CD4-positive, CD25-positive, alpha-beta regulatory T cell (primary cell): ENCODE measurements around the gene KIAA0408. TPM values are rescaled to one million over a fixed set of nuclear protein-coding genes. Genes with fewer than 3 reads are reported as not detected.

ENCODE experiments used
- ATAC-seq, 2 donors: fragments of 150-1000 bp; cut with Tn5 transposase; one replicate each; pipeline ENCODE4 v1.10.0; 2021; ENCODE audit warnings: low read depth in 2 of 2, moderate number of reproducible peaks in 2 of 2, moderate library complexity in 1 of 2
- DNase-seq, 3 donors: peaks; one replicate each; pipeline versions ENCODE4 v3.0.0 to v3.0.0-alpha.2; 2012 to 2022; ENCODE audit warnings: mixed read lengths in 1 of 3
- H3K27ac ChIP-seq: one replicate; pipeline ENCODE4 v1.7.0; 2013; ENCODE audit warnings: mild to moderate bottlenecking, low read length; ENCODE audit not compliant: insufficient read depth, poor library complexity, severe bottlenecking
- H3K27me3 ChIP-seq: one replicate; pipeline ENCODE4 v1.7.0; 2013; ENCODE audit warnings: low read length; ENCODE audit not compliant: control insufficient read depth, insufficient read depth
- H3K36me3 ChIP-seq: one replicate; pipeline ENCODE4 v1.7.0; 2013; ENCODE audit warnings: mild to moderate bottlenecking, low read length, moderate library complexity; ENCODE audit not compliant: control insufficient read depth, insufficient read depth
- H3K4me1 ChIP-seq: 2 replicates; pipeline ENCODE4 v1.7.0; 2013; ENCODE audit warnings: mild to moderate bottlenecking, low read length; ENCODE audit not compliant: insufficient read depth, control insufficient read depth, poor library complexity, severe bottlenecking
- H3K4me3 ChIP-seq: one replicate; pipeline ENCODE4 v1.7.0; 2013; ENCODE audit warnings: low read depth, mild to moderate bottlenecking, low read length, moderate library complexity
- H3K9me3 ChIP-seq, 2 experiments: 1 replicate in 1 of 2; 2 replicates in 1 of 2; pipeline ENCODE4 v1.7.0; 2013; ENCODE audit warnings: low read length in 2 of 2, mild to moderate bottlenecking in 1 of 2, moderate library complexity in 1 of 2; ENCODE audit not compliant: control insufficient read depth in 2 of 2
- H3K27ac Mint-ChIP-seq, 3 donors: one replicate each; pipeline ENCODE4 v1.8.0; 2020 to 2022; ENCODE audit warnings: mild to moderate bottlenecking in 3 of 3, mixed read lengths in 3 of 3, moderate library complexity in 2 of 3
- H3K27me3 Mint-ChIP-seq: one replicate; pipeline ENCODE4 v1.8.0; 2022; ENCODE audit warnings: mild to moderate bottlenecking, mixed read lengths
- H3K36me3 Mint-ChIP-seq: one replicate; pipeline ENCODE4 v1.8.0; 2020; ENCODE audit warnings: mixed read lengths
- H3K4me1 Mint-ChIP-seq, 4 donors: one replicate each; pipeline ENCODE4 v1.8.0; 2020 to 2022; ENCODE audit warnings: mixed read lengths in 4 of 4, mild to moderate bottlenecking in 1 of 4
- H3K4me3 Mint-ChIP-seq, 4 donors: one replicate each; pipeline ENCODE4 v1.8.0; 2020 to 2022; ENCODE audit warnings: mild to moderate bottlenecking in 4 of 4, mixed read lengths in 4 of 4, moderate library complexity in 3 of 4
- H3K9me3 Mint-ChIP-seq, 7 donors: one replicate each; pipeline ENCODE4 v1.8.0; 2020 to 2022; ENCODE audit warnings: mixed read lengths in 7 of 7, mild to moderate bottlenecking in 3 of 7, moderate library complexity in 2 of 7
- polyA plus RNA-seq, 4 donors: library from polyadenylated mRNA; unstranded; fragments of 300-500 nt; fragmentation: Illumina TruSeq; gene quantifications; one replicate each; pipeline ENCODE4 v1.2.3, GENCODE V29; 2021
- total RNA-seq: library from RNA; stranded (reverse); gene quantifications from one replicate; pipeline ENCODE4 v1.2.3, GENCODE V29; 2022

The KIAA0408 gene
- total and polyA plus RNA-seq, 5 donors from 2014 or later = 0.24 to 5.8 (median 0.67) TPM; not detected in 1

- no peaks in the 10 kb centered on the region for H3K9me3 Mint-ChIP-seq
- H3K4me1 Mint-ChIP-seq = no peaks in the 10 kb centered on the region
- H3K4me3 Mint-ChIP-seq = no peak overlapping the region
- peaks cover 5% of the 10 kb centered on the region for H3K27me3 Mint-ChIP-seq
- Histone ChIP-seq H3K9me3 (no peaks in the 10 kb centered on the region), H3K36me3 (peaks cover 6% of the 10 kb centered on the region), H3K4me3 (no peak overlapping the region), H3K27me3 (no peaks in the 10 kb centered on the region), H3K27ac (no peak overlapping the region), H3K4me1 (no peaks in the 10 kb centered on the region)
- DNase-seq (no peak), ATAC-seq (no peak)
- peaks cover 14% of the 10 kb centered on the region for H3K36me3 Mint-ChIP-seq
- no peak overlapping the region for H3K27ac Mint-ChIP-seq
Observed at GRCh38 chr6:127451388-127451787, 7.8 kb downstream of the KIAA0408 start.

DNA sequence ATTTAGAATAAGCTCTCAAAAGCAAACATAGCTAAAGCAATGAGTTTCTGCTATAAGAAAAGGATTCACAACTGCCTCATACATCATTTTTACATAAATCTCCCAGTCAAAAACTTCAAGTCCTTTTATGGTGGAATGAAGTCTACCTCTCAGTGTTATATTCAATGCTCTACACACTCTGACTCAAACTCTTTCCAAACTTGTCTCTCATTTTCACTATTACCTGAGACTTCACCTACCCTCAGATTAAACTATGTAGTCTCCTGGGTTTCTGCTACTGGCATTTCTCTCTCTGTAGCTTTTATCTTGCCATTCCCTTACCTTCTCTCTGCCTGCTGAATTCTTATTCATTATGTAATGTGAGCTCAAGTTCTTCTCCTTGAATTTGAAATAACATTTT is 11.4 kb downstream of the KIAA0408 start:
- H3K27ac Mint-ChIP-seq = no peak overlapping the region
- no peak overlapping the region for H3K4me3 ChIP-seq
- ATAC-seq (no peak), DNase-seq (no peak)
- no peaks in the 10 kb centered on the region for H3K4me1 Mint-ChIP-seq
- H3K36me3 ChIP-seq = peaks cover 6% of the 10 kb centered on the region
- no peaks in the 10 kb centered on the region for H3K27me3 ChIP-seq
- no peak overlapping the region for H3K27ac ChIP-seq
- no peaks in the 10 kb centered on the region for H3K9me3 ChIP-seq
- peaks cover 23% of the 10 kb centered on the region for H3K36me3 Mint-ChIP-seq
- H3K4me3 Mint-ChIP-seq = no peak overlapping the region
- H3K4me1 ChIP-seq = no peaks in the 10 kb centered on the region
- no peaks in the 10 kb centered on the region for H3K9me3 Mint-ChIP-seq
- peaks cover 5% of the 10 kb centered on the region for H3K27me3 Mint-ChIP-seq

- ATAC-seq (no peak), DNase-seq (no peak)
- no peaks in the 10 kb centered on the region for H3K4me1 Mint-ChIP-seq
- Histone ChIP-seq H3K4me1 (no peaks in the 10 kb centered on the region), H3K9me3 (no peaks in the 10 kb centered on the region), H3K36me3 (peaks cover 6% of the 10 kb centered on the region), H3K27me3 (no peaks in the 10 kb centered on the region), H3K4me3 (no peak overlapping the region), H3K27ac (no peak overlapping the region)
- H3K9me3 Mint-ChIP-seq = no peaks in the 10 kb centered on the region
- peaks cover 5% of the 10 kb centered on the region for H3K27me3 Mint-ChIP-seq
- peaks cover 23% of the 10 kb centered on the region for H3K36me3 Mint-ChIP-seq
- H3K4me3 Mint-ChIP-seq = no peak overlapping the region
- H3K27ac Mint-ChIP-seq = no peak overlapping the region
Observed at GRCh38 chr6:127446356-127446755, 12.8 kb downstream of the KIAA0408 start.

GRCh38 chr6:127441881-127442280 is 17.3 kb downstream of the KIAA0408 start:
- no peaks in the 10 kb centered on the region for H3K9me3 Mint-ChIP-seq
- no peaks in the 10 kb centered on the region for H3K36me3 ChIP-seq
- no peak for DNase-seq
- H3K36me3 Mint-ChIP-seq = peaks cover 8% of the 10 kb centered on the region
- no peaks in the 10 kb centered on the region for H3K4me1 ChIP-seq
- H3K27me3 Mint-ChIP-seq = no peaks in the 10 kb centered on the region
- H3K27ac Mint-ChIP-seq = no peak overlapping the region
- H3K4me3 ChIP-seq = no peak overlapping the region
- no peak for ATAC-seq
- no peak overlapping the region for H3K4me3 Mint-ChIP-seq
- no peaks in the 10 kb centered on the region for H3K4me1 Mint-ChIP-seq
- H3K9me3 ChIP-seq = no peaks in the 10 kb centered on the region
- no peak overlapping the region for H3K27ac ChIP-seq
- H3K27me3 ChIP-seq = no peaks in the 10 kb centered on the region

DNA sequence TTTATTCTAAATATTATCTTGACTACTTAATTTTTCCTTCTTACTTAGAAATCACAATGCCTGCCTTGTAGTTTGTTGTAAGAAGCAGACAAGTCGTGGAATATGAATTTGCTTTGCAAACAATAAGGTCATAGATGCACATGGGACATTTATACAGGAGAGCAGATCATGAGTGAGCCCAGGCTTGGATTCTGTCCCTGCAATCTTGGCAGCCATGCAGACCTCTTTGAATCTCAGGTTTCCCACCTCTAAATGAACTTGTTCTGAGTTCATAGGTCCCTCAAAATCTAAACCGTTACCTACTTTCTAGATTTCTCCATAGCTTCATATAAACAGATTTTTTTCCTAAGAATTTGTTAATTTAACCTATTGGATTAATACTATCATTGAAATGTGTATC is 19.5 kb downstream of the KIAA0408 start:
- no peak overlapping the region for H3K27ac ChIP-seq
- H3K36me3 ChIP-seq = no peaks in the 10 kb centered on the region
- DNase-seq = no peak
- peaks cover 5% of the 10 kb centered on the region for H3K27me3 Mint-ChIP-seq
- H3K9me3 ChIP-seq = no peaks in the 10 kb centered on the region
- H3K9me3 Mint-ChIP-seq = no peaks in the 10 kb centered on the region
- H3K36me3 Mint-ChIP-seq = peaks cover 8% of the 10 kb centered on the region
- no peaks in the 10 kb centered on the region for H3K27me3 ChIP-seq
- H3K4me3 ChIP-seq = no peak overlapping the region
- no peaks in the 10 kb centered on the region for H3K4me1 Mint-ChIP-seq
- no peaks in the 10 kb centered on the region for H3K4me1 ChIP-seq
- ATAC-seq = no peak
- H3K27ac Mint-ChIP-seq = no peak overlapping the region
- H3K4me3 Mint-ChIP-seq = no peak overlapping the region

DNA sequence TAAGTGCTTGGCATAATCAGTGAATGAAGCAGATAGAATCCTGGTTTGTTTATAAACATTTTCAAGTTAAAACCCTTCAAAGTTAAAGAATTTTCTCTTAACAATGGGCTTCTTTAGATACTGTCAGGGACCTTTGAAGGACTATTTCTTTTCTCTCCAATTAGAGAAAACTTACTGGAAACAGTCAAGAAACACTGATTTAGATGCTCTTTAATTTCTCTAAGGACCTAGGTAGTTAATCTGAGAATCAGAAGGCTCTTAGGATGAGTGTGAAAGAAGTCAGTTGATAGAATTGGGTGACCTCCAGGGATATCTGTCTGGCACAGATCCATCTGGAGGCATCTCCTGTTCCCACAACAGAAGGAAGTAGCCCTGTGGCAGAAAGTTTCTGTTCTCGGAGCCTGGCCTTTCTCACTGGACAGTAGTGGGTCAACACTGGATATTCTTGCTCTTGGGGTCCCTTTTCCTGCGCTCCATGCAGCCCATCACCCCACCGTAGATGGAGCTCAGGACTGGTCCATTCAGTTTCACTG is 22.5 kb downstream of the KIAA0408 start:
- Mint-ChIP-seq H3K9me3 (no peaks in the 10 kb centered on the region), H3K27me3 (peaks cover 5% of the 10 kb centered on the region), H3K4me1 (no peaks in the 10 kb centered on the region), H3K4me3 (no peak overlapping the region), H3K27ac (peak overlapping the region in 1 of 3 donors; percentile 41), H3K36me3 (no peaks in the 10 kb centered on the region)
- H3K4me3 ChIP-seq = no peak overlapping the region
- no peaks in the 10 kb centered on the region for H3K9me3 ChIP-seq
- H3K36me3 ChIP-seq = no peaks in the 10 kb centered on the region
- no peak overlapping the region for H3K27ac ChIP-seq
- no peak for DNase-seq
- no peaks in the 10 kb centered on the region for H3K4me1 ChIP-seq
- ATAC-seq = no peak
- H3K27me3 ChIP-seq = no peaks in the 10 kb centered on the region

- no peaks in the 10 kb centered on the region for H3K36me3 Mint-ChIP-seq
Observed at GRCh38 chr6:127435626-127436220, 23.5 kb downstream of the KIAA0408 start.

DNA sequence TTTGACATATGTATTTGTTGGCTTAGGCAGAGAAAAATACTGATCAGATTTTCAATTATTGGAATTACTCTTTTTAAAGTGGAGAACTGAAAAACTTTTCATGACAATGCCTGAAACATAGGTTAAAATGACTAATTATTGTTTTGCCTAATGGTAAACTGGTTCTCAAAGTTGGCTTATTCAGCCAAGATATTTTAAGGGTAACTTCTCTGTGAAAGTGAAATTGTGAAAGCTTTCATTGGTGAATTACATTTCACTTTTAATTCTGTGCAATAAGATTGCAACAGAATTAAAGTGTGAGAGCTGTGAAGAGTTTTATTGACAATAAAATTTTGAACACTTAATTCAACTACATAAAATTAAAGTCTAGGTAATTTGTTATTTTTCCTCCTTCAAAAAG is 24.5 kb downstream of the KIAA0408 start:
- no peak for ATAC-seq
- no peak overlapping the region for H3K4me3 Mint-ChIP-seq
- H3K4me1 Mint-ChIP-seq = no peaks in the 10 kb centered on the region
- Histone ChIP-seq H3K27me3 (no peaks in the 10 kb centered on the region), H3K36me3 (no peaks in the 10 kb centered on the region), H3K4me1 (no peaks in the 10 kb centered on the region), H3K27ac (no peak overlapping the region), H3K9me3 (no peaks in the 10 kb centered on the region), H3K4me3 (no peak overlapping the region)
- H3K27ac Mint-ChIP-seq = no peak overlapping the region
- peaks cover 0 to under 1% (median 0%) of the 10 kb centered on the region in 7 donors for H3K9me3 Mint-ChIP-seq
- H3K27me3 Mint-ChIP-seq = peaks cover 5% of the 10 kb centered on the region
- H3K36me3 Mint-ChIP-seq = no peaks in the 10 kb centered on the region
- no peak for DNase-seq

More at GRCh38 chr6:127435626-127436220, 23.5 kb downstream of the KIAA0408 start:
- no peaks in the 10 kb centered on the region for H3K4me1 ChIP-seq
- peaks cover 5% of the 10 kb centered on the region for H3K27me3 Mint-ChIP-seq
- H3K27me3 ChIP-seq = no peaks in the 10 kb centered on the region
- no peaks in the 10 kb centered on the region for H3K9me3 ChIP-seq
- H3K4me3 Mint-ChIP-seq = no peak overlapping the region
- no peaks in the 10 kb centered on the region for H3K9me3 Mint-ChIP-seq
- no peak overlapping the region for H3K4me3 ChIP-seq
- H3K27ac ChIP-seq = no peak overlapping the region
- no peaks in the 10 kb centered on the region for H3K4me1 Mint-ChIP-seq
- no peaks in the 10 kb centered on the region for H3K36me3 ChIP-seq
- no peak for DNase-seq
- no peak for ATAC-seq
- H3K27ac Mint-ChIP-seq = no peak overlapping the region
